ENCODE results near the gene PRND.
"Not testable (repeated sequence)": the region's sequence is repeated elsewhere in the genome, so short reads cannot be mapped to it uniquely, and the experiment has no call there.

Gene PRND

DNA sequence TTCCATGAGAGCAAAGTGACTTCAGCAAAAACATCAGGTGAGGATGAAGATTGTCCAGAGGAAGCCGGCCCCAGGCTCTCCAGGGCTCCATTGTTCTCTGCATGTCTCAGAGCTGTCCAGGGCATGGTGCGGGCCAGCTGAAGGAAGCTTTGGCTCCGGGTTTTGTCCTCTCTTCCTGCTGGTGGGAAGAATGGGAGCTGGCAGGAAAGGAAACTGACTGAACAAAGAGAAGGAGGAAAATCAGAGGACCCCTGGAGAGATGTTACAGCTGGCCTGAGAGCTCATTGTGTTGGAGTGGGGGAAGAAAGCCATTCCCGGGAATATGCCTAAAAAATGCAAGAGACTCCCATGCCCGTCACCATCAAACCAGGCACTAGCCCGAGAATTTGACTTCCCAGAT is 27.1 kb downstream of the PRND start (continued):
- TF ChIP-seq GLIS3 (CRISPR knock-in tag; IDR thresholded peaks at IDR 0.05) (no peak), ZNF8 (CRISPR knock-in tag; IDR thresholded peaks at IDR 0.05) (no peak)

DNA sequence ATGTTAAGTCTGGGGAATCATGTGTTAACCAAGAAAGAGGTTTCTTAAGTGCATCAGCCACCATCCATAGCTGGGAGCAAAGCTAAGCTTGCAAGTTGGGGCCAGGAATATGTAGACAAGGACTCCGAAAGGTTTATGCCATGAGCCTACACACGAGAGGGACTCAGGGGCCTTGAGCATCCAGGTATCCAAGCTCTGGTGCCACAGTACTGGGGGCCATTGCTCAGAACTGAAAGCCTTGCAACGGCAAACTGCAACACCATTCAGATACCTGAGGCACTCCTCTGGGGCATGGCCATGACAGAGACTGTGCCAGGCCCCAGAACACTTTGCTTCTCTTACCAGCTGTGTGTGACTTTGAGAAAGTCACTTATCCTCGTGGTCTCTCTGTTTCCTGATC is 27.6 kb downstream of the PRND start:
- TF ChIP-seq BACH2 (CRISPR knock-in tag; IDR thresholded peaks at IDR 0.05; ENCODE audit: borderline replicate concordance) (no peak), ESRRG (CRISPR knock-in tag; IDR thresholded peaks at IDR 0.05) (no peak), ARNTL (CRISPR knock-in tag; IDR thresholded peaks at IDR 0.05; ENCODE audit: borderline replicate concordance, low read depth) (no peak), TCF4 (CRISPR knock-in tag; IDR thresholded peaks at IDR 0.05; ENCODE audit: borderline replicate concordance) (no peak), SNAI2 (CRISPR knock-in tag; IDR thresholded peaks at IDR 0.05) (no peak), ZNF565 (CRISPR knock-in tag; conservative IDR thresholded peaks at IDR 0.05; ENCODE audit: low read depth) (no peak), CSDC2 (CRISPR knock-in tag; IDR thresholded peaks at IDR 0.05) (no peak), ZC3H10 (CRISPR knock-in tag; IDR thresholded peaks at IDR 0.05) (no peak), GLIS3 (CRISPR knock-in tag; IDR thresholded peaks at IDR 0.05) (no peak), ZFP3 (CRISPR knock-in tag; IDR thresholded peaks at IDR 0.05) (no peak), ISL1 (CRISPR knock-in tag; IDR thresholded peaks at IDR 0.05) (no peak)
- TF ChIP-seq, protein P1, sequence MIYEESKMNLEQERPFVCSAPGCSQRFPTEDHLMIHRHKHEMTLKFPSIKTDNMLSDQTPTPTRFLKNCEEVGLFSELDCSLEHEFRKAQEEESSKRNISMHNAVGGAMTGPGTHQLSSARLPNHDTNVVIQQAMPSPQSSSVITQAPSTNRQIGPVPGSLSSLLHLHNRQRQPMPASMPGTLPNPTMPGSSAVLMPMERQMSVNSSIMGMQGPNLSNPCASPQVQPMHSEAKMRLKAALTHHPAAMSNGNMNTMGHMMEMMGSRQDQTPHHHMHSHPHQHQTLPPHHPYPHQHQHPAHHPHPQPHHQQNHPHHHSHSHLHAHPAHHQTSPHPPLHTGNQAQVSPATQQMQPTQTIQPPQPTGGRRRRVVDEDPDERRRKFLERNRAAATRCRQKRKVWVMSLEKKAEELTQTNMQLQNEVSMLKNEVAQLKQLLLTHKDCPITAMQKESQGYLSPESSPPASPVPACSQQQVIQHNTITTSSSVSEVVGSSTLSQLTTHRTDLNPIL (CRISPR knock-in tag; IDR thresholded peaks at IDR 0.05; ENCODE audit: low read depth), result no peak
- TF ChIP-seq, protein P2, sequence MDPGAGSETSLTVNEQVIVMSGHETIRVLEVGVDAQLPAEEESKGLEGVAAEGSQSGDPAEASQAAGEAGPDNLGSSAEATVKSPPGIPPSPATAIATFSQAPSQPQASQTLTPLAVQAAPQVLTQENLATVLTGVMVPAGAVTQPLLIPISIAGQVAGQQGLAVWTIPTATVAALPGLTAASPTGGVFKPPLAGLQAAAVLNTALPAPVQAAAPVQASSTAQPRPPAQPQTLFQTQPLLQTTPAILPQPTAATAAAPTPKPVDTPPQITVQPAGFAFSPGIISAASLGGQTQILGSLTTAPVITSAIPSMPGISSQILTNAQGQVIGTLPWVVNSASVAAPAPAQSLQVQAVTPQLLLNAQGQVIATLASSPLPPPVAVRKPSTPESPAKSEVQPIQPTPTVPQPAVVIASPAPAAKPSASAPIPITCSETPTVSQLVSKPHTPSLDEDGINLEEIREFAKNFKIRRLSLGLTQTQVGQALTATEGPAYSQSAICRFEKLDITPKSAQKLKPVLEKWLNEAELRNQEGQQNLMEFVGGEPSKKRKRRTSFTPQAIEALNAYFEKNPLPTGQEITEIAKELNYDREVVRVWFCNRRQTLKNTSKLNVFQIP (CRISPR knock-in tag; IDR thresholded peaks at IDR 0.05; ENCODE audit: borderline replicate concordance, low read depth), result no peak
- TF ChIP-seq, protein P3, sequence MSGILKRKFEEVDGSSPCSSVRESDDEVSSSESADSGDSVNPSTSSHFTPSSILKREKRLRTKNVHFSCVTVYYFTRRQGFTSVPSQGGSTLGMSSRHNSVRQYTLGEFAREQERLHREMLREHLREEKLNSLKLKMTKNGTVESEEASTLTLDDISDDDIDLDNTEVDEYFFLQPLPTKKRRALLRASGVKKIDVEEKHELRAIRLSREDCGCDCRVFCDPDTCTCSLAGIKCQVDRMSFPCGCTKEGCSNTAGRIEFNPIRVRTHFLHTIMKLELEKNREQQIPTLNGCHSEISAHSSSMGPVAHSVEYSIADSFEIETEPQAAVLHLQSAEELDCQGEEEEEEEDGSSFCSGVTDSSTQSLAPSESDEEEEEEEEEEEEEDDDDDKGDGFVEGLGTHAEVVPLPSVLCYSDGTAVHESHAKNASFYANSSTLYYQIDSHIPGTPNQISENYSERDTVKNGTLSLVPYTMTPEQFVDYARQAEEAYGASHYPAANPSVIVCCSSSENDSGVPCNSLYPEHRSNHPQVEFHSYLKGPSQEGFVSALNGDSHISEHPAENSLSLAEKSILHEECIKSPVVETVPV (CRISPR knock-in tag; IDR thresholded peaks at IDR 0.05), result no peak
- ATAC-seq, result no peak

DNA sequence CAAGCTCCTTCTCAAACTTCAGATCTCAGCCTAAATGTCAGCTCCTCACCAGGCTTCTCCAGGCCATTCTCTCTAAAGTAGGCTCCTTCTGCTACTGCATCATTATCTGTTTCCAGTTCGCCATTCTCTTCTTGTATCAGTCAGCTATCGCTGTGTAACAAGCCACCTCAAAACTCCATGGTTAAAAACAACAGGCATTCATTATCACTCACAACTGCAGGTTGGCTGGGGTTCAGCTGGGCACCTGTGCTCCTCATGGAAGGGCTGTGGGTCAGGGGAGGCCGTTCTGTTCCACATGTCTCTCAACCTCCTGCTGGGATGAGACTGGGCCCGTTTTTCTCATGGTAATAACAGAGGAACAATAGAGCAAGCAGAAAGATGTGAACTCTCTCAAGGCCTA is 28.7 kb downstream of the PRND start:
- TF ChIP-seq, protein P2 (CRISPR knock-in tag; IDR thresholded peaks at IDR 0.05; ENCODE audit: borderline replicate concordance, low read depth), result no peak
- no peak for TF ChIP-seq BACH2 (CRISPR knock-in tag; IDR thresholded peaks at IDR 0.05; ENCODE audit: borderline replicate concordance)
- TF ChIP-seq, protein P4, sequence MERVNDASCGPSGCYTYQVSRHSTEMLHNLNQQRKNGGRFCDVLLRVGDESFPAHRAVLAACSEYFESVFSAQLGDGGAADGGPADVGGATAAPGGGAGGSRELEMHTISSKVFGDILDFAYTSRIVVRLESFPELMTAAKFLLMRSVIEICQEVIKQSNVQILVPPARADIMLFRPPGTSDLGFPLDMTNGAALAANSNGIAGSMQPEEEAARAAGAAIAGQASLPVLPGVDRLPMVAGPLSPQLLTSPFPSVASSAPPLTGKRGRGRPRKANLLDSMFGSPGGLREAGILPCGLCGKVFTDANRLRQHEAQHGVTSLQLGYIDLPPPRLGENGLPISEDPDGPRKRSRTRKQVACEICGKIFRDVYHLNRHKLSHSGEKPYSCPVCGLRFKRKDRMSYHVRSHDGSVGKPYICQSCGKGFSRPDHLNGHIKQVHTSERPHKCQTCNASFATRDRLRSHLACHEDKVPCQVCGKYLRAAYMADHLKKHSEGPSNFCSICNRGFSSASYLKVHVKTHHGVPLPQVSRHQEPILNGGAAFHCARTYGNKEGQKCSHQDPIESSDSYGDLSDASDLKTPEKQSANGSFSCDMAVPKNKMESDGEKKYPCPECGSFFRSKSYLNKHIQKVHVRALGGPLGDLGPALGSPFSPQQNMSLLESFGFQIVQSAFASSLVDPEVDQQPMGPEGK (CRISPR knock-in tag; IDR thresholded peaks at IDR 0.05; ENCODE audit: borderline replicate concordance), result no peak
- no peak for TF ChIP-seq ARNTL (CRISPR knock-in tag; IDR thresholded peaks at IDR 0.05; ENCODE audit: borderline replicate concordance, low read depth)
- TF ChIP-seq TOX (CRISPR knock-in tag; IDR thresholded peaks at IDR 0.05; ENCODE audit: borderline replicate concordance), result no peak
- no peak for TF ChIP-seq ESRRG (CRISPR knock-in tag; IDR thresholded peaks at IDR 0.05)
- TF ChIP-seq ZFP3 (CRISPR knock-in tag; IDR thresholded peaks at IDR 0.05), result no peak
- no peak for TF ChIP-seq RARB (CRISPR knock-in tag; IDR thresholded peaks at IDR 0.05)
- no peak for ATAC-seq

DNA sequence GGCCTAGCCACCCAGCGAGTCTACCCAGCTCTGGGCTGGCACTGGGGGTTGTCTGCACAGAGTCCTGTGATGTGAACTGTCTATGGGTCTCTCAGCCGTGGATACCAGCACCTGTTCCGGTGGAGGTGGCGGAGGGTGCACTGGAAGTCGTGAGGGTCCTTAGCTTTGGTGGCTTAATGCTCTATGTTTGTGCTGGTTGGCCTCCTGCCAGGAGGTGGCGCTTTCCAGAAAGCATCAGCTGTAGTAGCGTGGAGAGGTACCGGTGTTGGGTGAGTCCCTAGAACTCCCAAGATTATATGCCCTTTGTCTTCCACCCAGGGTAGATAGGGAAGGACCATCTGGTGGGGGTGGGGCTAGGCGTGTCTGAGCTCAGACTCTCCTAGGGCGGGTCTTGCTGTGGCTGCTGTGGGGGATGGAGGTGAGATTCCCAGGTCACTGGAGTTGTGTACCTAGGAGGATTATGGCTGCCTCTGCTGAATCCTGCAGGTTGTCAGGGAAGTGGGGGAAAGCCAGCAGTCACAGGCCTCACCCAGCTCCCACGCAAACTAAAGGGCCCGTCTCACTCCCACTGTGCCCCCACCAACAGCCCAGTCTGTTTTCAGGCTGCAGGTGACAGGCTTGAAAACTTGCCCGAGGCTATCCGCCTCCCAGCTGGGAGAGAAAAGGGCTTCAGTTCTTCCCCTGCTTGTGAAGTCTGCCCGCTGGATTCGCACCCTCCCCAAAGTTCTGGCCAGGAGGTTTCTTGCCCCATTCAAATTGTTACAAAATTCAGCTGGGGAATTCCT is 37.6 kb downstream of the PRND start:
- ATAC-seq, result not testable (repeated sequence)

Data from SK-N-SH treated with all-trans-retinoic acid at 6 μM for 48 hours (cell line).